GM20431 (cell line): Measurements from ENCODE around the gene PSMC2.

Experiments
- in situ Hi-C: fragments of 300-500 bp; cut with MseI, MboI; formaldehyde crosslinking; loops from one replicate; pipeline ENCODE4 v1.15.0; 2020; ENCODE audit warnings: low sequenced_read_pairs; ENCODE audit not compliant: unreplicated experiment

PSMC2 gene

GRCh38 chr7:103347507-103348267 is at the start of gene PSMC2:
PSMC2 (plus strand) TSS chr7:103347643; CDS start chr7:103347712, 69 bp downstream.
- in situ Hi-C loops: no loop called here

DNA sequence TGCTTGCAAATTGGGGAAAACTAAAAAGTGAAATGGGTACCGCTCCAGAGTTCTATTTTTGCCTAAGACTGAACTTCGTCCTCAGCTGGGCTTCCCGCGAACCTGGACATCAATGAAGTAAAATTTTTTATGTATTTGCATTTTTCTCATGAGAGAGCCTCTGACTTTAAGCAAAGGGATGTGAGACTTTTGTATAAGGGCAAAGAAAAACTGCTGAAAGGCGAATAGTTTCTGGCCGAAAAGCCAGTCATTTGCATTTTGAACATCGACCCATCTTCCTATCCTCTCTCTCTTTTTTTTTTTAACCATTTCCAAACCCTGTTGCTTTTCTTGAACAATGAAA is 49.6 kb upstream of the PSMC2 start:
- in situ Hi-C loops: no loop called here

DNA sequence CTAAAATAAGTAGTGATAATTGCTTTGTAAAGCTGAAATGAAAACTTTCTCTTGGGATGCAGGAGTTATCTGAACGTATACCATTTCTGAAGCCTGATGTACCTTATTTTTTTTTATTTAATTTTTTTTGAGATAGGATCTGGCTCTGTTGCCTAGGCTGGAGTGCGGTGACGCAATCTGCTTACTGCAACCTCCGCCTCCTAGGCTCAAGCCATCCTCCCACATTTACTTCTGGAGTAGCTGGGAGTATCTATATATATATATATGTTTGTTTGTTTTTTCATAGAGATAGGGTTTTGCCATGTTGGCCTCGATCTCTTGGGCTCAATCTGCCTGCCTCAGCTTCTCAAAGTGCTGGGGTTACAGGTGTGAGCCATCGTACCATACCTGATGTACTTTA is 47.8 kb upstream of the PSMC2 start:
- in situ Hi-C loops: no loop called here

DNA sequence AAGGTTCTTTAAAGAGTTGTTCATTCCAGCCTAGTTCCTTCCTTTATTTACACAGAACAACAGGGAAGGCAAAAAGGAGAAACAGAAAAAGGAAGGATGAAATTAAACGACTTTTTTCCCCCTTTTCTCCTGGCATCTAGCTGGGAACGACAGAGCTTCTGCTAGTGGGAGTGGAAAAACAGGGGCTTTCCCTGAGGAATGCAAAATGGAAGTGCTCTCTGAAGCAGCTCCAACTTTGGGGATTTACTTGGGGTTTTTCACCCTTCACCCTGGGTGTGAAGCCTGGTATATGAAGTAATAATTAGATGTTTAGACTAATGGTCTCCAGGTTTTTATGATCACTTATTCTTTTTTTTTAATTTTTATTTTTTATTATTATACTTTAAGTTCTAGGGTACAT is 46.0 kb upstream of the PSMC2 start:
- in situ Hi-C loops: no loop called here

- in situ Hi-C loops: no loop called here
Measured at GRCh38 chr7:103307503-103308231, 39.8 kb upstream of the PSMC2 start.

- in situ Hi-C loops: no loop called here
Measured at GRCh38 chr7:103314852-103315251, 32.6 kb upstream of the PSMC2 start.

GRCh38 chr7:103316380-103316941 is 31.0 kb upstream of the PSMC2 start:
- in situ Hi-C loops: no loop called here

GRCh38 chr7:103317009-103317408 is 30.4 kb upstream of the PSMC2 start:
- in situ Hi-C loops: no loop called here

DNA sequence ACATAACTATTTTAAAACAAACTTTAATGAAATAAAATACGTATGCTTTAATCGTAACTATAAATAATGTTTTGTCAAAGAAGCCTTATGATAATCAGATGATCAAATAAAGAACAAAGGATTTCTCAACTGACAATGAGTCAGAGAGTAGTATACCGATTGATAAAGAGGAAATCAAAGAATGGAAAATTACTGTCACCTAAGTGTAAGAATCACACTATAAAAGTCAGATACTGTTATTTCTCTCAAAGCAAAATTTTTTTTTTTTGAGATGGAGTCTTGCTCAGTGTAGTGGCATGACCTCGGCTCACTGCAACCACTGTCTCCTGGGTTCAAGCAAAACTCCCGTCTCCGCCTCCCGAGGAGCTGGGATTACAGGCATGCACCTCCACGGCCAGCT is 21.7 kb upstream of the PSMC2 start:
- in situ Hi-C loops: no loop called here

GRCh38 chr7:103336761-103337160 is 10.7 kb upstream of the PSMC2 start:
- in situ Hi-C loops: no loop called here

DNA sequence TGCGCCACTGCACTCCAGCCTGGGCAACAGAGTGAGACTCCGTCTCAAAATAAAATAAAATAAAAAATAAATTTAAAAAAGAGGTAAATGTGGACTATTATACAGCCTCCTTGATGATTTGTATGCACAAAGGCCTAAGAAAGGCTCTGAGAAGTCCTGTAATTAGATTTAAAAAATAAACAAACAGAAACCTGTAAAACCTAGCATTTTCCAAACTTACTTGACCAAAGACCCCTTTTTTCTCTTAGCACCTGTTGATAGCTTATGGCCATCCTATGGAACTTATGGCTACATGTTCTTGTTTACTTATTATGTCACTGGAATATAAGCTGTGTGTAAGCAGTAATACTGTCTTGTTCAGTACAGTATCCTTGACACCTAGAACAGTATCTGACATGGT is 8.6 kb upstream of the PSMC2 start:
- in situ Hi-C loops: no loop called here

- in situ Hi-C loops: no loop called here
Measured at GRCh38 chr7:103341466-103341865, 6.0 kb upstream of the PSMC2 start.

GRCh38 chr7:103343332-103343731 is 4.1 kb upstream of the PSMC2 start:
- in situ Hi-C loops: no loop called here

GRCh38 chr7:103343758-103344452 is 3.5 kb upstream of the PSMC2 start:
- in situ Hi-C loops: no loop called here

GRCh38 chr7:103344453-103345149 is 2.8 kb upstream of the PSMC2 start, which contains the start of gene DNAJC2:
DNAJC2 (minus strand) TSS chr7:103344767; CDS start chr7:103344622, 145 bp downstream.
- in situ Hi-C loops: no loop called here

DNA sequence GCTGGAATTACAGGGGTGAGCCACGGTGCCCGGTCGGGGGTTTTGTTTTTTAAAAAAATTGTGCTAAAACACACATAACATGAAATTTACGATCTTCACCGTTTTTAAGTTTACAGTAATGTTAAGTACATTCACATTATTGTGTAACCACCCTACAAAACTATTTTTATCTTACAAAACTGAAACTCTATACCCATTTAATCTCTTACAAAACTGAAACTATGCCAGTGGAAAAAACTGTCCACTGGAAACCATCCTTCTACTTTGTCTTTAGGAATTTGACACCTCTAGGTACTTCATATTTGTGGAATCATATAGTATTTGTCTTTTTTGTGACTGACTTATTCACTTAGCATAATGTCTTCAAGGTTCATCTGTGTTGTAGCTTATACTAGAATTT is 1.0 kb upstream of the PSMC2 start:
- in situ Hi-C loops: no loop called here

GRCh38 chr7:103348452-103348851 is 1.0 kb downstream of the PSMC2 start:
- in situ Hi-C loops: no loop called here

GRCh38 chr7:103348959-103349358 is 1.5 kb downstream of the PSMC2 start:
- in situ Hi-C loops: no loop called here

DNA sequence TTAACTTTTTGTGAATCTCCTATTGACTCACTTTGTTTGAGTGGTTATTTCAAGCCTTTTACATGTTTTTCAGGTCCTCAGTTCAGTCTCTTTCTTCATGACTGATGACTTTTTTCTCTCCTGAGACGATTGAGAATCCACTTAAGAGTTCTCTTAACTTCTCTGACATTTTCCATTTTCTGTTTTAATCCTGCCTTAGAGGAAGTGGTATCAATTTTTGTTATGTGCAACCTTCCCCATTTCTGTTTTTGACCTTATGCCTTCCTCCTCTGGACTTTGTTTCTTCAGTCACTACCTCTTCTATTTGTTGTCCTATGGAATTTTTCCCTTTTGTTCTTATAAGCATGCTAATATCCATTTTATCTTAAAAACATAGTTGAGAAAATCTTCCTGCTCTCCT is 2.4 kb downstream of the PSMC2 start:
- in situ Hi-C loops: no loop called here

DNA sequence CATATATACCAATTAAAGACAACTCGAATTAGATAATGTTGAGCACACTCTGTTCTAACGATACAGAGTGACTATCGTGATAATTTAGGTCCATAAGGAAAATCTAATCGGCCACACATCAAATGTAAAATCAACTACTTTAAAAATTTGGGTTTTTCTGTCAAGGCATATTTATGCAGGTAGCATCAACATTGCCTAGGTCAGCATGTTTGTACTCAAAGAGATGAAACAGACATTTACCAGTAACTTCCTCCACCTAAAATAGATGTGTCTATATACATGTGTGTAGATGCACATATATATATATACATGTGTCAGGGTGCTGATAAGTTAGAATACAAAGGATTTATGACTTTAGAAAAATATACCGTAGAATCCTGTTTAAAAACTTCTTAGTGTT is 22.0 kb downstream of the PSMC2 start:
- in situ Hi-C loops: no loop called here
